H1 (cell line): ENCODE measurements around the gene ERCC6. TPM values are rescaled to one million over a fixed set of nuclear protein-coding genes. Genes with fewer than 3 reads are reported as not detected.

Experiments used
- CTCF ChIA-PET: fragments of 300-600 bp; sonication (Branson Sonifier 250); formaldehyde crosslinking; loops from one replicate; lab custom pipeline; 2021; ENCODE audit not compliant: partially characterized antibody; lab: Charles Lee
- POLR2A ChIA-PET: fragments of 300-600 bp; sonication (Branson Sonifier 250); formaldehyde crosslinking; loops from one replicate; lab custom pipeline; 2021; ENCODE audit warnings: inconsistent platforms; ENCODE audit not compliant: partially characterized antibody; lab: Charles Lee
- DNase-seq, 2 experiments: peaks; one replicate each; pipeline versions ENCODE4 v3.0.0 to v3.0.0-alpha.2; 2010 to 2022; ENCODE audit warnings: low spot score in 2 of 2, low read depth in 1 of 2, mixed read lengths in 1 of 2
- FAIRE-seq: peaks from 2 replicates; lab custom pipeline; 2011; peaks lifted over from hg19 to GRCh38; lab: Jason Lieb, UNC
- H2AFZ ChIP-seq: 2 replicates; pipeline ENCODE4 v1.8.1; 2012; ENCODE audit warnings: low read length, inconsistent platforms
- H2AK5ac ChIP-seq: 2 replicates; pipeline ENCODE4 v1.6.1; 2013; ENCODE audit warnings: low read depth, low read length
- H2BK120ac ChIP-seq: replicated peaks from 2 replicates; pipeline ENCODE3; 2013; ENCODE audit warnings: low read depth, low read length, inconsistent platforms
- H2BK12ac ChIP-seq: 2 replicates; pipeline ENCODE4 v1.6.1; 2013; ENCODE audit warnings: low read depth, low read length
- H2BK15ac ChIP-seq: 2 replicates; pipeline ENCODE4 v1.6.1; 2013; ENCODE audit warnings: low read length
- H2BK20ac ChIP-seq: 2 replicates; pipeline ENCODE4 v1.6.1; 2013; ENCODE audit warnings: low read length
- H2BK5ac ChIP-seq: 2 replicates; pipeline ENCODE4 v1.6.1; 2013; ENCODE audit warnings: low read depth, low read length
- H3K14ac ChIP-seq: 2 replicates; pipeline ENCODE4 v1.6.1; 2013; ENCODE audit warnings: inconsistent platforms; ENCODE audit not compliant: insufficient read length
- H3K18ac ChIP-seq: 2 replicates; pipeline ENCODE4 v1.6.1; 2013; ENCODE audit warnings: low read length; ENCODE audit errors: extremely low read depth
- H3K23ac ChIP-seq: 2 replicates; pipeline ENCODE4 v1.6.1; 2013; ENCODE audit warnings: inconsistent platforms; ENCODE audit not compliant: insufficient read length
- H3K23me2 ChIP-seq: 2 replicates; pipeline ENCODE4 v1.6.1; 2013; ENCODE audit warnings: low read depth, low read length
- H3K27ac ChIP-seq: 2 replicates; pipeline ENCODE4 v1.6.1; 2011; ENCODE audit warnings: low read depth, low read length, inconsistent platforms
- H3K27me3 ChIP-seq, 4 experiments: replicated peaks in 1 of 4; 1 replicate in 1 of 4; 2 replicates in 3 of 4; pipeline versions ENCODE4 v1.6.1 to v1.8.1; 2011 to 2013; ENCODE audit warnings: low read length in 3 of 4, mild to moderate bottlenecking in 3 of 4, inconsistent platforms in 2 of 4, mixed read lengths in 2 of 4, moderate library complexity in 1 of 4; ENCODE audit not compliant: control insufficient read depth in 3 of 4, insufficient read depth in 3 of 4; ENCODE audit errors: extremely low read depth in 1 of 4
- H3K36me3 ChIP-seq, 4 experiments: 2 replicates each; pipeline versions ENCODE4 v1.6.1 to v1.8.1; 2011 to 2013; ENCODE audit warnings: mild to moderate bottlenecking in 4 of 4, low read length in 3 of 4, moderate library complexity in 2 of 4, control low read depth in 1 of 4, inconsistent platforms in 1 of 4; ENCODE audit not compliant: insufficient read depth in 4 of 4, control insufficient read depth in 2 of 4
- H3K4ac ChIP-seq: replicated peaks from 2 replicates; pipeline ENCODE3; 2013; ENCODE audit warnings: low read length, low read depth, mixed read lengths, inconsistent platforms; ENCODE audit not compliant: insufficient read length
- H3K4me1 ChIP-seq, 4 experiments: replicated peaks in 1 of 4; 1 replicate in 1 of 4; 2 replicates in 3 of 4; pipeline versions ENCODE4 v1.6.1 to v1.8.1; 2011 to 2013; ENCODE audit warnings: low read length in 3 of 4, inconsistent platforms in 2 of 4, mixed read lengths in 1 of 4; ENCODE audit not compliant: insufficient read depth in 4 of 4, control insufficient read depth in 3 of 4
- H3K4me2 ChIP-seq, 2 experiments: 2 replicates each; pipeline versions ENCODE4 v1.6.1 to v1.8.1; 2011 to 2013; ENCODE audit warnings: low read depth in 2 of 2, low read length in 2 of 2, control low read depth in 1 of 2, inconsistent platforms in 1 of 2, mild to moderate bottlenecking in 1 of 2; ENCODE audit not compliant: insufficient read depth in 1 of 2
- H3K4me3 ChIP-seq, 4 experiments: fragments of 200-600, 300-600 bp in 1 of 4; sonication (generic), shearing (Covaris generic), sonication (Bioruptor Twin) in 1 of 4; 2 replicates each; pipeline versions ENCODE4 v1.5.1 to v1.8.1; 2011 to 2016; ENCODE audit warnings: low read length in 4 of 4, low read depth in 3 of 4, control low read depth in 2 of 4, inconsistent platforms in 2 of 4, mild to moderate bottlenecking in 2 of 4, mixed read lengths in 1 of 4, moderate library complexity in 1 of 4; ENCODE audit not compliant: insufficient read depth in 2 of 4; ENCODE audit errors: extremely low read depth in 1 of 4
- H3K56ac ChIP-seq: replicated peaks from 2 replicates; pipeline ENCODE3; 2013; ENCODE audit warnings: low read depth, mild to moderate bottlenecking, mixed read lengths, low read length, inconsistent platforms; ENCODE audit not compliant: insufficient read length
- H3K79me1 ChIP-seq: 2 replicates; pipeline ENCODE4 v1.6.1; 2013; ENCODE audit warnings: low read depth, low read length, control low read depth
- H3K79me2 ChIP-seq, 2 experiments: 2 replicates each; pipeline versions ENCODE4 v1.6.1 to v1.8.1; 2012 to 2013; ENCODE audit warnings: low read length in 2 of 2, mild to moderate bottlenecking in 2 of 2, inconsistent platforms in 1 of 2; ENCODE audit not compliant: insufficient read depth in 2 of 2, control insufficient read depth in 1 of 2
- H3K9ac ChIP-seq, 4 experiments: replicated peaks in 1 of 4; 1 replicate in 1 of 4; 2 replicates in 3 of 4; pipeline versions ENCODE4 v1.6.1 to v1.8.1; 2011 to 2013; ENCODE audit warnings: low read depth in 3 of 4, low read length in 3 of 4, control low read depth in 2 of 4, mild to moderate bottlenecking in 2 of 4, moderate library complexity in 2 of 4, inconsistent platforms in 1 of 4; ENCODE audit errors: extremely low read depth in 1 of 4
- H3K9me3 ChIP-seq, 2 experiments: 2 replicates each; pipeline versions ENCODE4 v1.6.1 to v1.8.1; 2012 to 2013; ENCODE audit warnings: mild to moderate bottlenecking in 2 of 2, moderate library complexity in 2 of 2, control low read depth in 1 of 2, inconsistent platforms in 1 of 2, low read depth in 1 of 2, low read length in 1 of 2, mixed read lengths in 1 of 2; ENCODE audit not compliant: insufficient read depth in 2 of 2
- H4K20me1 ChIP-seq, 2 experiments: replicated peaks in 1 of 2; 2 replicates each; pipeline versions ENCODE3 to v1.8.1; 2011 to 2013; ENCODE audit warnings: inconsistent platforms in 2 of 2, low read length in 2 of 2, mild to moderate bottlenecking in 1 of 2; ENCODE audit not compliant: insufficient read depth in 2 of 2, control insufficient read depth in 1 of 2
- H4K5ac ChIP-seq: 2 replicates; pipeline ENCODE4 v1.6.1; 2013; ENCODE audit warnings: low read length, low read depth, mixed read lengths, inconsistent platforms; ENCODE audit not compliant: insufficient read length
- H4K8ac ChIP-seq: 2 replicates; pipeline ENCODE4 v1.8.0; 2013; ENCODE audit warnings: mild to moderate bottlenecking, moderate library complexity, low read length, inconsistent platforms; ENCODE audit not compliant: insufficient read depth; ENCODE audit errors: extremely low read depth
- H4K91ac ChIP-seq: replicated peaks from 2 replicates; pipeline ENCODE3; 2013; ENCODE audit warnings: low read length, mixed read lengths, inconsistent platforms; ENCODE audit not compliant: insufficient read length
- BRCA1 ChIP-seq: IDR thresholded peaks from 2 replicates; pipeline ENCODE4 v1.6.1; 2012; ENCODE audit warnings: low read depth, low read length, improper control_type of control experiment
- CTBP2 ChIP-seq: IDR thresholded peaks from 2 replicates; pipeline ENCODE4 v1.7.0; 2011; ENCODE audit warnings: borderline replicate concordance, mild to moderate bottlenecking, moderate library complexity, mixed read lengths, low read length; ENCODE audit not compliant: insufficient read depth, insufficient read length
- CTCF ChIP-seq, 3 experiments: IDR thresholded peaks; 1 replicate in 2 of 3; 2 replicates in 1 of 3; pipeline versions ENCODE4 v1.5.1 to v1.6.1; 2011; ENCODE audit warnings: low read length in 3 of 3, mild to moderate bottlenecking in 3 of 3, inconsistent platforms in 2 of 3, low read depth in 1 of 3, moderate library complexity in 1 of 3; ENCODE audit not compliant: insufficient read depth in 1 of 3; ENCODE audit errors: control extremely low read depth in 1 of 3
- KDM5A ChIP-seq: fragments of 200-600 bp; IDR thresholded peaks from 2 replicates; pipeline ENCODE4 v1.7.1; 2012; ENCODE audit warnings: mild to moderate bottlenecking, low read length, inconsistent platforms, mixed read lengths
- RXRA ChIP-seq: IDR thresholded peaks from 2 replicates; pipeline ENCODE4 v1.6.1; 2011; ENCODE audit warnings: low read depth, mild to moderate bottlenecking, low read length, moderate library complexity; ENCODE audit not compliant: insufficient read depth
- SIN3A ChIP-seq, 2 experiments: IDR thresholded peaks in 1 of 2; conservative IDR thresholded peaks in 1 of 2; 2 replicates each; pipeline ENCODE4 v1.6.1; 2011 to 2012; ENCODE audit warnings: low read length in 2 of 2, improper control_type of control experiment in 1 of 2, low read depth in 1 of 2, mild to moderate bottlenecking in 1 of 2
- ZNF274 ChIP-seq: IDR thresholded peaks from 2 replicates; pipeline ENCODE4 v1.7.0; 2012; ENCODE audit warnings: low read length, borderline replicate concordance; ENCODE audit errors: extremely low read depth
- WGBS, 2 experiments: shearing (Covaris generic) in 1 of 2; methylation state at CpG; one replicate each; pipeline versions ENCODE4 v1.1.6 to v1.1.7; 2013 to 2015; ENCODE audit warnings: low lambda C conversion rate in 2 of 2, mixed read lengths in 2 of 2, inconsistent platforms in 1 of 2, low coverage in 1 of 2, missing lambda C conversion rate in 1 of 2; ENCODE audit not compliant: insufficient replicate concordance in 2 of 2, insufficient coverage in 1 of 2, insufficient read length in 1 of 2; ENCODE audit errors: extremely low coverage in 1 of 2, missing lambda C conversion rate in 1 of 2; 5-methylcytosine and 5-hydroxymethylcytosine counted together
- polyA plus RNA-seq, 7 experiments: library from polyadenylated mRNA; depleted of rRNA in 3 of 7; stranded (reverse) in 5 of 7; unstranded in 2 of 7; fragments of >200 nt in 5 of 7; fragments of 200-250 nt in 2 of 7; gene quantifications; 1 replicate in 5 of 7; 2 replicates in 1 of 7; 4 replicates in 1 of 7; pipeline versions ENCODE4 v1.2.1 to v1.2.3, GENCODE V29; 2011 to 2013; ENCODE audit warnings: missing spikeins in 2 of 7, mixed read lengths in 2 of 7
- total RNA-seq: library from RNA; stranded (reverse); fragmentation: NEBNext Ultra II Directional; extraction: Animal tissue kit (Norgen Biotek cat#: 25700); gene quantifications from 2 replicates; pipeline ENCODE4 v1.2.1, GENCODE V29; 2021
- TF ChIP-seq, protein P1 (sequence below): IDR thresholded peaks from 2 replicates; pipeline ENCODE4 v1.6.1; 2011; ENCODE audit warnings: low read depth, mild to moderate bottlenecking, low read length; ENCODE audit not compliant: insufficient read depth

The ERCC6 gene
- total and polyA plus RNA-seq, 2 of the 8 experiments (the other 6 are each of a cell fraction or from before 2014, with no cell fraction given), result 4.1 to 11.9 TPM

DNA sequence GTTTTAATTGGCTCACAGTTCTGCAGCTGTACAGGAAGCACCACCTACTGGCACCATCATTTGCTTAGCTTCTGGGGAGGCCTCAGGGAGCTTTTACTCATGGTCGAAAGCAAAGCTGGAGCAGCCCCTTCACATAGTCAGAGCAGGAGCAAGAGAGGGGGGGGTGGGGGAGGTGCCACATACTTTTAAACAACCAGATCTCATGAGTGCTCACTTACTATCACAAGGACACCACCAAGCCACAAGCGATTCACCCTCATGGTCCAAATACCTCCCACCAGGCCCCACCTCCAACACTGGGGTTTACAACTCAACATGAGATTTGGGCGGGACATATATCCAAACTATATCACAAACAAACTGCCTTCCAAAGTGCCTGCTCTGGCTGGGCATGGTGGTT, 39.5 kb upstream of the ERCC6 start:
- H3K36me3 ChIP-seq, result no peaks in the 10 kb centered on the region

More for the DNA sequence above, 39.5 kb upstream of the ERCC6 start:
- Histone ChIP-seq H2BK15ac (no peak overlapping the region), H3K9ac (no peak overlapping the region), H3K56ac (no peak overlapping the region), H2AFZ (no peak overlapping the region), H2BK20ac (no peak overlapping the region), H3K79me2 (no peaks in the 10 kb centered on the region), H3K4me3 (no peak overlapping the region), H3K9me3 (no peaks in the 10 kb centered on the region), H4K20me1 (no peaks in the 10 kb centered on the region), H3K4ac (no peak overlapping the region), H3K14ac (no peak overlapping the region), H4K91ac (no peak overlapping the region), H3K4me1 (no peaks in the 10 kb centered on the region), H3K27ac (no peak overlapping the region), H2AK5ac (no peak overlapping the region), H3K27me3 (no peaks in the 10 kb centered on the region), H4K5ac (no peak overlapping the region), H3K79me1 (no peaks in the 10 kb centered on the region), H4K8ac (no peak overlapping the region), H3K4me2 (no peak overlapping the region), H2BK12ac (no peak overlapping the region), H3K23ac (no peak overlapping the region), H3K23me2 (peaks cover 2% of the 10 kb centered on the region; the same call in 1 of the 2 replicates), H2BK5ac (no peak overlapping the region), H2BK120ac (no peak overlapping the region), H3K18ac (no peak overlapping the region; the same call in 1 of the 2 replicates)
- ChIA-PET CTCF (interaction anchor here (0.9 to 1.1 kb wide), 2 partner anchors 15 to 26 kb away, joined by 3 read pairs; no protein-coding TSS in a partner anchor), POLR2A (no interaction called here)
- FAIRE-seq (no peak), DNase-seq (no peak)
- 93% methylated on average over 3 of the region's 3 CpGs; no CpG with 5 or more reads in 1 of the 2 experiments for WGBS, 2 experiments
- no peak for TF ChIP-seq RXRA
- no peak for TF ChIP-seq SIN3A (conservative IDR thresholded peaks at IDR 0.05 in 1 of 2, IDR thresholded peaks at IDR 0.05 in 1 of 2; ENCODE audit: low read depth in 1 of 2, low read length in 2 of 2)
- no peak for TF ChIP-seq CTBP2
- no peak for TF ChIP-seq CTCF (IDR thresholded peaks at IDR 0.05; ENCODE audit: control extremely low read depth in 1 of 3, insufficient read depth in 1 of 3, low read depth in 1 of 3, low read length in 3 of 3)
- TF ChIP-seq KDM5A, result no peak
- no peak for TF ChIP-seq ZNF274
- TF ChIP-seq, protein P1, sequence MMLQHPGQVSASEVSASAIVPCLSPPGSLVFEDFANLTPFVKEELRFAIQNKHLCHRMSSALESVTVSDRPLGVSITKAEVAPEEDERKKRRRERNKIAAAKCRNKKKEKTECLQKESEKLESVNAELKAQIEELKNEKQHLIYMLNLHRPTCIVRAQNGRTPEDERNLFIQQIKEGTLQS, result no peak
- no peak for TF ChIP-seq BRCA1
